ENCODE results near the gene OR2D2. TPM values are rescaled to one million over a fixed set of nuclear protein-coding genes. Genes with fewer than 3 reads are reported as not detected.

Gene OR2D2
- total and polyA plus RNA-seq, 2 donors (not counting 1 experiment from before 2014, with no cell fraction given) = not detected

DNA sequence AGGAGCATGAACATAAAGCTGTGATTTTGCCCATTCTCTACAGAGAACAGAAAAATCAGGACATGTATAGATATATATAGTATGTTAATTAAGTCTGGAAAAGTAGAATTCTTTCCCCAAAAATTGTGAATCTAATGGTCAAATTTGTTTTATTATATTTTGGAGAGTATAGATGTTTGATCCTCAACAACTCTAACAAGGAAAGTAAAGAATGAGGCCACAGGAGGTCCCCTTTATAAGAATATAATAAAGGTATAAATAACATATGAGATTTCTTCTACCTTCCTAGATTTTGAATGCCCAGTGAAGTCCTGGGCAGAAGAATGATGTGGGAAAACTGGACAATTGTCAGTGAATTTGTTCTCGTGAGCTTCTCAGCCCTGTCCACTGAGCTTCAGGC is 16.0 kb downstream of the OR2D2 start, which contains the start of gene OR10A4:
TSS of gene OR10A4 (plus strand) at position 301 of the 400 bp plus-strand sequence. CDS start at position 324, 23 bp downstream.
- Histone ChIP-seq H3K79me2 (ENCODE audit: control insufficient read depth, insufficient read depth, low read length) (no peaks in the 10 kb centered on the region), H3K4me2 (replicated peaks; ENCODE audit: low read depth, low read length, poor library complexity, severe bottlenecking) (no peak within 1 kb of the TSS), H4K20me1 (ENCODE audit: control insufficient read depth, insufficient read depth, low read length, poor library complexity, severe bottlenecking) (no peaks in the 10 kb centered on the region), H2AFZ (ENCODE audit: insufficient read depth, low read depth, low read length, poor library complexity, severe bottlenecking) (no peak within 1 kb of the TSS), H3K9ac (ENCODE audit: low read length) (no peak within 1 kb of the TSS), H3K36me3 (replicated peaks in 1 of 2; ENCODE audit: control extremely low read depth in 1 of 2, control insufficient read depth in 1 of 2, extremely low read depth in 1 of 2, insufficient read depth in 2 of 2, low read length in 1 of 2) (no peaks in the 10 kb centered on the region), H3K4me3 (ENCODE audit: control extremely low read depth in 1 of 5, extremely low read depth in 1 of 5, insufficient read depth in 1 of 5, low read depth in 2 of 5, low read length in 4 of 5) (no peak within 1 kb of the TSS), H3K27ac (ENCODE audit: low read length in 2 of 2) (no peak within 1 kb of the TSS), H3K4me1 (ENCODE audit: control insufficient read depth in 2 of 2, insufficient read depth in 2 of 2, low read length in 2 of 2) (no peaks in the 10 kb centered on the region), H3K9me3 (ENCODE audit: control extremely low read depth in 1 of 3, control insufficient read depth in 2 of 3, insufficient read depth in 1 of 3, low read length in 2 of 3) (peaks cover 0 to 3% (median 0%) of the 10 kb centered on the region in 3 donors), H3K27me3 (replicated peaks in 1 of 4; ENCODE audit: control extremely low read depth in 1 of 4, control insufficient read depth in 3 of 4, insufficient read depth in 4 of 4, low read length in 3 of 4) (peaks cover 0 to 6% (median 0%) of the 10 kb centered on the region in 4 experiments)
- Mint-ChIP-seq H3K4me3 (no peak within 1 kb of the TSS), H3K9me3 (ENCODE audit: insufficient read depth) (no peaks in the 10 kb centered on the region), H3K4me1 (no peaks in the 10 kb centered on the region), H3K27me3 (peaks cover 8% of the 10 kb centered on the region), H3K27ac (no peak within 1 kb of the TSS)
- intact Hi-C loops (cut with micrococcal nuclease) = no loop called here
- no peak for DNase-seq
- CTCF ChIA-PET = interaction anchor here (1.2 kb wide), 1 partner anchor 64 kb away, joined by 3 read pairs; no protein-coding TSS in a partner anchor
- TF ChIP-seq, protein P1, sequence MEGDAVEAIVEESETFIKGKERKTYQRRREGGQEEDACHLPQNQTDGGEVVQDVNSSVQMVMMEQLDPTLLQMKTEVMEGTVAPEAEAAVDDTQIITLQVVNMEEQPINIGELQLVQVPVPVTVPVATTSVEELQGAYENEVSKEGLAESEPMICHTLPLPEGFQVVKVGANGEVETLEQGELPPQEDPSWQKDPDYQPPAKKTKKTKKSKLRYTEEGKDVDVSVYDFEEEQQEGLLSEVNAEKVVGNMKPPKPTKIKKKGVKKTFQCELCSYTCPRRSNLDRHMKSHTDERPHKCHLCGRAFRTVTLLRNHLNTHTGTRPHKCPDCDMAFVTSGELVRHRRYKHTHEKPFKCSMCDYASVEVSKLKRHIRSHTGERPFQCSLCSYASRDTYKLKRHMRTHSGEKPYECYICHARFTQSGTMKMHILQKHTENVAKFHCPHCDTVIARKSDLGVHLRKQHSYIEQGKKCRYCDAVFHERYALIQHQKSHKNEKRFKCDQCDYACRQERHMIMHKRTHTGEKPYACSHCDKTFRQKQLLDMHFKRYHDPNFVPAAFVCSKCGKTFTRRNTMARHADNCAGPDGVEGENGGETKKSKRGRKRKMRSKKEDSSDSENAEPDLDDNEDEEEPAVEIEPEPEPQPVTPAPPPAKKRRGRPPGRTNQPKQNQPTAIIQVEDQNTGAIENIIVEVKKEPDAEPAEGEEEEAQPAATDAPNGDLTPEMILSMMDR (IDR thresholded peaks at IDR 0.05) = no peak
- no peak for TF ChIP-seq EZH2 (IDR thresholded peaks at IDR 0.05; ENCODE audit: borderline replicate concordance, insufficient read depth, low read depth, low read length, poor library complexity, severe bottlenecking)
- POLR2A ChIA-PET = no interaction called here
- ATAC-seq (ENCODE audit: low read depth) = no peak
- WGBS (ENCODE audit: insufficient coverage) = 100% methylated on average over 1 of the region's 1 CpG

DNA sequence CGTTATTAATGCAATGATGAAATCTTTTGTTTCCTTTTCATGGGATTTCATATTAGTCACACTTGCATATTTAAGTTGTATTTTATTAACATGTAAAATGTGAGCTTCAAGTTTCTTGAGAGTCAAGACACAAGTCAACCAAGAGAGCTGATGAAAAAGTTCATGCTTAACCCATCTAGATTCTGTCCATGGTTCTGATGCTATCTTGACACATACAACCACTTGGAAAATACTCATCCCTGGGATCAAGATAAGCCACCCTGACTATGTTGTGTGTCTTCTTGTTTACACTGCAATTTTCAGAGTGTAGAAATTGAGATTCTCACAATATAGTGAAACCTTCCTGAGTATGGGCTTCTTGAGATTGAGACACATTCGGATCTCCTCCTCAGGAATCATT is 16.5 kb downstream of the OR2D2 start:
- DNase-seq (no peak), ATAC-seq (ENCODE audit: low read depth) (no peak)
- peaks cover 0 to 3% (median 0%) of the 10 kb centered on the region in 3 donors for H3K9me3 ChIP-seq (ENCODE audit: control extremely low read depth in 1 of 3, control insufficient read depth in 2 of 3, insufficient read depth in 1 of 3, low read length in 2 of 3)
- peaks cover 8% of the 10 kb centered on the region for H3K27me3 Mint-ChIP-seq
- H4K20me1 ChIP-seq (ENCODE audit: control insufficient read depth, insufficient read depth, low read length, poor library complexity, severe bottlenecking) = no peaks in the 10 kb centered on the region
- H3K27me3 ChIP-seq (replicated peaks in 1 of 4; ENCODE audit: control extremely low read depth in 1 of 4, control insufficient read depth in 3 of 4, insufficient read depth in 4 of 4, low read length in 3 of 4) = peaks cover 0 to 6% (median 0%) of the 10 kb centered on the region in 4 experiments
- H3K27ac Mint-ChIP-seq = no peak overlapping the region
- TF ChIP-seq, protein P1 (IDR thresholded peaks at IDR 0.05) = no peak
- TF ChIP-seq EZH2 (IDR thresholded peaks at IDR 0.05; ENCODE audit: borderline replicate concordance, insufficient read depth, low read depth, low read length, poor library complexity, severe bottlenecking) = no peak
- H2AFZ ChIP-seq (ENCODE audit: insufficient read depth, low read depth, low read length, poor library complexity, severe bottlenecking) = no peak overlapping the region
- intact Hi-C loops (cut with micrococcal nuclease) = no loop called here
- ChIA-PET CTCF (interaction anchor here (1.2 kb wide), 1 partner anchor 64 kb away, joined by 3 read pairs; no protein-coding TSS in a partner anchor), POLR2A (no interaction called here)
- no peak overlapping the region for H3K4me3 Mint-ChIP-seq
- 80% methylated on average over 1 of the region's 2 CpGs for WGBS (ENCODE audit: insufficient coverage)
- no peaks in the 10 kb centered on the region for H3K4me1 Mint-ChIP-seq
- H3K36me3 ChIP-seq (replicated peaks in 1 of 2; ENCODE audit: control extremely low read depth in 1 of 2, control insufficient read depth in 1 of 2, extremely low read depth in 1 of 2, insufficient read depth in 2 of 2, low read length in 1 of 2) = no peaks in the 10 kb centered on the region
- no peaks in the 10 kb centered on the region for H3K4me1 ChIP-seq (ENCODE audit: control insufficient read depth in 2 of 2, insufficient read depth in 2 of 2, low read length in 2 of 2)
- no peak overlapping the region for H3K4me2 ChIP-seq (replicated peaks; ENCODE audit: low read depth, low read length, poor library complexity, severe bottlenecking)
- H3K79me2 ChIP-seq (ENCODE audit: control insufficient read depth, insufficient read depth, low read length) = no peaks in the 10 kb centered on the region
- no peak overlapping the region for H3K27ac ChIP-seq (ENCODE audit: low read length in 2 of 2)
- no peak overlapping the region for H3K4me3 ChIP-seq (ENCODE audit: control extremely low read depth in 1 of 5, extremely low read depth in 1 of 5, insufficient read depth in 1 of 5, low read depth in 2 of 5, low read length in 4 of 5)
- no peak overlapping the region for H3K9ac ChIP-seq (ENCODE audit: low read length)
- H3K9me3 Mint-ChIP-seq (ENCODE audit: insufficient read depth) = no peaks in the 10 kb centered on the region

All from B cell (primary cell).